OCI-LY7 (cell line): Measurements from ENCODE around the gene C9orf50. TPM values are rescaled to one million over a fixed set of nuclear protein-coding genes. Genes with fewer than 3 reads are reported as not detected.

Experiments
- BruUV-seq: library from RNA; stranded (reverse); fragments of 400-500 nt; replicated peaks from 2 replicates; lab custom pipeline; 2021; lab: Mats Ljungman, UMichigan
- CTCF ChIA-PET: fragments of 300-600 bp; sonication (Branson Sonifier 250); formaldehyde crosslinking; loops from one replicate; lab custom pipeline; 2022; ENCODE audit warnings: antibody characterized with exemption; ENCODE audit not compliant: unreplicated experiment; lab: Charles Lee
- POLR2A ChIA-PET: fragments of 300-600 bp; sonication (Branson Sonifier 250); formaldehyde crosslinking; loops from one replicate; lab custom pipeline; 2022; ENCODE audit warnings: antibody characterized with exemption; lab: Charles Lee
- DNase-seq: peaks from one replicate; pipeline ENCODE4 v3.0.0-alpha.2; 2015; ENCODE audit warnings: low spot score
- H2AFZ ChIP-seq: fragments of 200-600 bp; sonication (generic), shearing (Covaris generic); 2 replicates; pipeline ENCODE4 v1.6.1; 2014; ENCODE audit warnings: mild to moderate bottlenecking, antibody characterized with exemption, low read length, moderate library complexity
- H3K27ac ChIP-seq: fragments of 200-600 bp; sonication (generic); 2 replicates; pipeline ENCODE4 v1.5.1; 2014; ENCODE audit warnings: mixed run types, low read depth, mild to moderate bottlenecking, moderate library complexity, low read length, inconsistent platforms; ENCODE audit not compliant: poor library complexity, severe bottlenecking
- H3K36me3 ChIP-seq: fragments of 200-600 bp; sonication (generic); 2 replicates; pipeline ENCODE4 v1.6.1; 2014; ENCODE audit warnings: mild to moderate bottlenecking, antibody characterized with exemption, low read length, moderate library complexity, mixed read lengths; ENCODE audit not compliant: insufficient read depth
- H3K4me1 ChIP-seq: fragments of 200-600 bp; sonication (generic); 2 replicates; pipeline ENCODE4 v1.5.1; 2014; ENCODE audit warnings: mild to moderate bottlenecking, low read length; ENCODE audit not compliant: insufficient read depth, poor library complexity, severe bottlenecking
- H3K4me2 ChIP-seq: fragments of 200-600 bp; sonication (generic); 2 replicates; pipeline ENCODE4 v1.6.1; 2014; ENCODE audit warnings: mild to moderate bottlenecking, low read length
- H3K4me3 ChIP-seq: fragments of 200-600 bp; sonication (generic); 2 replicates; pipeline ENCODE4 v1.5.1; 2014; ENCODE audit warnings: mild to moderate bottlenecking, low read depth, low read length; ENCODE audit not compliant: poor library complexity, severe bottlenecking
- H3K79me2 ChIP-seq: fragments of 200-600 bp; sonication (generic); 2 replicates; pipeline ENCODE4 v1.6.1; 2016; ENCODE audit warnings: low read depth, mild to moderate bottlenecking, low read length, moderate library complexity, mixed read lengths; ENCODE audit not compliant: insufficient read depth
- H3K9me2 ChIP-seq: fragments of 200-600 bp; sonication (generic); 2 replicates; pipeline ENCODE4 v1.6.1; 2016; ENCODE audit warnings: mild to moderate bottlenecking, low read length, mixed read lengths; ENCODE audit not compliant: insufficient read depth
- H3K9me3 ChIP-seq: fragments of 200-600 bp; sonication (generic); 2 replicates; pipeline ENCODE4 v1.6.1; 2014; ENCODE audit warnings: mild to moderate bottlenecking, mixed run types, low read length, mixed read lengths
- H4K20me1 ChIP-seq: fragments of 200-600 bp; sonication (generic); 2 replicates; pipeline ENCODE4 v1.6.1; 2014; ENCODE audit warnings: mild to moderate bottlenecking, antibody characterized with exemption, low read length, moderate library complexity, mixed read lengths; ENCODE audit not compliant: insufficient read depth
- EZH2phosphoT487 ChIP-seq: fragments of 200-600 bp; sonication (generic); IDR thresholded peaks from 2 replicates; pipeline ENCODE4 v1.6.1; 2018; ENCODE audit warnings: low read depth, borderline replicate concordance, mild to moderate bottlenecking, mixed run types, antibody characterized with exemption, low read length, moderate library complexity, mixed read lengths
- intact Hi-C: fragments of 100-400 bp; cut with micrococcal nuclease; formaldehyde crosslinking; loops from one replicate; pipeline ENCODE4 v1.10.0; 2022; ENCODE audit not compliant: unreplicated experiment
- total RNA-seq, 2 experiments: library from RNA; depleted of rRNA in 1 of 2; stranded (reverse); fragments of >200 nt in 1 of 2; shearing (Covaris generic) in 1 of 2; gene quantifications; 2 replicates each; pipeline ENCODE4 v1.2.3, GENCODE V29; 2014 to 2022
- TF ChIP-seq, protein P1 (sequence below): fragments of 200-600 bp; sonication (generic); conservative IDR thresholded peaks from 2 replicates; pipeline ENCODE4 v1.5.1; 2014; ENCODE audit warnings: mild to moderate bottlenecking, antibody characterized with exemption, low read length, moderate library complexity, mixed read lengths

C9orf50 gene
- total RNA-seq, 2 experiments from 2014 or later: not detected

DNA sequence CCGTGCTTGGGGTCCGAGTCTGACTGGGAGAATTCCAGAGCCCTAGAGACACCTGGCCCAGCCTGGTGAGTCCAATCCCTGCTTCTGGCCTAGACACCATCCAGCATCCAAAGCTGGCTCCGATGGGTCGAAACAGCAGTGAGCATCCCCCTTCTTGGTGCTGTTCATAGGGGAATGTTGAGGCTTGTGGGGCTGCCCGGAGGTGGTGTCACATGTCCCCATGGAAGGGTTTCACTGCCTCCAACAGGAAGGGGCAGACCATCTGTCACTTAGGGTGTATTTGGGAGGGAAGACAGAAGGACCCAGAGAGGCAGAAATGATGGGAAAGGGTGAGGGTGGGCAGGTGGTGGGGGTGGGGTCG is 13.9 kb downstream of the C9orf50 start:
- Histone ChIP-seq H3K9me2 (no peaks in the 10 kb centered on the region), H4K20me1 (no peaks in the 10 kb centered on the region), H3K4me1 (peaks cover 41% of the 10 kb centered on the region), H3K36me3 (no peaks in the 10 kb centered on the region), H3K79me2 (no peaks in the 10 kb centered on the region), H3K4me2 (peak overlapping the region; percentile 50; the same call in 1 of the 2 replicates), H3K27ac (no peak overlapping the region), H3K9me3 (no peaks in the 10 kb centered on the region), H3K4me3 (no peak overlapping the region), H2AFZ (peak overlapping the region; percentile 80; the same call in 1 of the 2 replicates)
- intact Hi-C loops: no loop called here
- POLR2A ChIA-PET: no interaction called here
- CTCF ChIA-PET: no interaction called here
- TF ChIP-seq, protein P1, sequence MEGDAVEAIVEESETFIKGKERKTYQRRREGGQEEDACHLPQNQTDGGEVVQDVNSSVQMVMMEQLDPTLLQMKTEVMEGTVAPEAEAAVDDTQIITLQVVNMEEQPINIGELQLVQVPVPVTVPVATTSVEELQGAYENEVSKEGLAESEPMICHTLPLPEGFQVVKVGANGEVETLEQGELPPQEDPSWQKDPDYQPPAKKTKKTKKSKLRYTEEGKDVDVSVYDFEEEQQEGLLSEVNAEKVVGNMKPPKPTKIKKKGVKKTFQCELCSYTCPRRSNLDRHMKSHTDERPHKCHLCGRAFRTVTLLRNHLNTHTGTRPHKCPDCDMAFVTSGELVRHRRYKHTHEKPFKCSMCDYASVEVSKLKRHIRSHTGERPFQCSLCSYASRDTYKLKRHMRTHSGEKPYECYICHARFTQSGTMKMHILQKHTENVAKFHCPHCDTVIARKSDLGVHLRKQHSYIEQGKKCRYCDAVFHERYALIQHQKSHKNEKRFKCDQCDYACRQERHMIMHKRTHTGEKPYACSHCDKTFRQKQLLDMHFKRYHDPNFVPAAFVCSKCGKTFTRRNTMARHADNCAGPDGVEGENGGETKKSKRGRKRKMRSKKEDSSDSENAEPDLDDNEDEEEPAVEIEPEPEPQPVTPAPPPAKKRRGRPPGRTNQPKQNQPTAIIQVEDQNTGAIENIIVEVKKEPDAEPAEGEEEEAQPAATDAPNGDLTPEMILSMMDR: no peak
- no peak for TF ChIP-seq EZH2phosphoT487
- no TSS peak for BruUV-seq
- no peak for DNase-seq

DNA sequence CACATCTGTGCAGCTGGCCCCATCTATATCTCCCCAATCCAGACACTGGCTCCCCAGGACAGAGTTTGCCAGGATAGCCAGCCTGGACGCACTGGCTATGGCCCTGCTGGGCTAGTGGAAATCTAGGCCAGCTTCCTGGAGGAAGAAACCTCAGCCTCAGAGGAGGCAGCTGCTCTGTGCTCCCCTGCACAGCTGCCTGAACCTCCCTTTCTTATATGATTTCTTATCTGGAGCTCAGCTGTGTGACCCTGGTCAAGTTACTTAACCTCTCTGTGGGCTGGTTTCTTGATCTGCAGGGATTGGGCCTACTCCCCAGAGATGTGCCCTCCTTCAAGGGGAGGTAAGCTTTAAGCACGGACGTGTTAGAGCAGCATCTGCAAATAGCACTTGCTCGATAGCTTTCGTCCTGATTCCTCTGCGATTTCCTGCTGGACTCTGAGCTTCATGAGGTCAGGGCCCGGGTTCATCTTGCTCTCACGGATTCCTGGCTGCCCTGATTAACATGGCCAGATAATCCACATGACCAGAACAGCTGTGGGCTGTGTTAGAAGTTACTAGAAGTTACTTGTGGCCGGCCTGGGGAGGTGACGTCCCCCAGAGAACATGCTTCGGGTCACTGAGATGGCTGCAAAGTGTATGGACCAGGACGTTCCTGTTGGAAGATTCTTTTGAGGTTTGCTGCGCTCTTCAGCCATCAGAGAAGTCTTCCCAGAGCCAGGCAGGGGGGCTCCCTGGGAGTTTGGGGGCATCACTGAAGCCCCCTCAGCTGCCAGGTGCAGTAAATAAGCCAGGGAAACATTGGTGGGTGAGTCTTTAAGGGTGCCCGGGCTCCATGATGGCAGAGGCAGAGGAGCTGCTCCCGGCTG is 14.5 kb downstream of the C9orf50 start:
- no peak for DNase-seq
- no peaks in the 10 kb centered on the region for H3K9me2 ChIP-seq
- CTCF ChIA-PET: interaction anchor here (0.6 kb wide), 1 partner anchor 433 kb away, joined by 3 read pairs; no protein-coding TSS in a partner anchor
- H3K9me3 ChIP-seq: no peaks in the 10 kb centered on the region
- H4K20me1 ChIP-seq: no peaks in the 10 kb centered on the region
- no peak overlapping the region for H3K4me3 ChIP-seq
- no peak overlapping the region for H3K27ac ChIP-seq
- no peaks in the 10 kb centered on the region for H3K36me3 ChIP-seq
- H3K4me1 ChIP-seq: peaks cover 39% of the 10 kb centered on the region
- no peaks in the 10 kb centered on the region for H3K79me2 ChIP-seq
- H3K4me2 ChIP-seq: no peak overlapping the region
- POLR2A ChIA-PET: no interaction called here
- H2AFZ ChIP-seq: no peak overlapping the region
- intact Hi-C loops: no loop called here
- TF ChIP-seq, protein P1: no peak
- no peak for TF ChIP-seq EZH2phosphoT487
- no TSS peak for BruUV-seq

DNA sequence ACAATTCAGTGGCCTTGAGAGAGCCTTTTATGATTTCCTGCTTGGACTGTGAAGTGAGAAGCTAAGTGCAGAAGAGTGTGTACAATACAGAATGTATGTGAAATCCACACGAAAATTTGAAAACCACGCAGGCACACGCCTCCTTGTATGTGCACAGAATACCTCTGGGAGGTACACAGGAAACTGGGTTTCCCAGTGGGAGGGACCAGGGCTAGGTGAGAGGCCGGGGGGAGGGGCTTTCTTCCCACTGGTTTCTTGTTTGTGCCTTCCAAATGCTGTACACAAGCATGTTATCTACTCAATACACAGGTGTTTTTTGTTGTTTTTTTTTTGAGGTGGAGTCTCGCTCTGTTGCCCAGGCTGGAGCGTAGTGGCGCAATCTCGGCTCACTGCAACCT is 16.1 kb downstream of the C9orf50 start:
- ChIA-PET POLR2A (no interaction called here), CTCF (no interaction called here)
- Histone ChIP-seq H3K4me2 (no peak overlapping the region), H3K4me3 (no peak overlapping the region), H3K4me1 (peaks cover 29% of the 10 kb centered on the region), H3K9me3 (no peaks in the 10 kb centered on the region), H4K20me1 (no peaks in the 10 kb centered on the region), H3K36me3 (no peaks in the 10 kb centered on the region), H3K27ac (no peak overlapping the region), H3K9me2 (no peaks in the 10 kb centered on the region), H2AFZ (no peak overlapping the region), H3K79me2 (no peaks in the 10 kb centered on the region)
- TF ChIP-seq, protein P1: no peak
- BruUV-seq: no TSS peak
- DNase-seq: no peak
- intact Hi-C loops: no loop called here
